Natural killer cell (primary cell): ENCODE data around the gene VILL. TPM values are rescaled to one million over a fixed set of nuclear protein-coding genes. Genes with fewer than 3 reads are reported as not detected.

Experiments used
- ATAC-seq, 3 donors: fragments of 150-1000 bp in 2 of 3; fragments of 200-7000 bp in 1 of 3; cut with Tn5 transposase; 1 replicate in 1 of 3; 2 replicates in 2 of 3; pipeline ENCODE4 v1.10.0; 2021; ENCODE audit warnings: mild to moderate bottlenecking in 2 of 3, moderate library complexity in 2 of 3
- DNase-seq, 2 donors: peaks; one replicate each; pipeline versions ENCODE4 v3.0.0 to v3.0.0-alpha.2; 2013 to 2021; ENCODE audit warnings: mixed read lengths in 1 of 2
- H3K27ac ChIP-seq: one replicate; pipeline ENCODE4 v1.5.1; 2013; ENCODE audit warnings: mild to moderate bottlenecking, low read length
- H3K27me3 ChIP-seq: one replicate; pipeline ENCODE4 v1.6.1; 2013; ENCODE audit warnings: low read length; ENCODE audit not compliant: control insufficient read depth, insufficient read depth
- H3K36me3 ChIP-seq: one replicate; pipeline ENCODE4 v1.6.1; 2013; ENCODE audit warnings: low read length; ENCODE audit not compliant: control insufficient read depth, insufficient read depth
- H3K4me1 ChIP-seq: one replicate; pipeline ENCODE4 v1.6.1; 2013; ENCODE audit warnings: low read length; ENCODE audit not compliant: control insufficient read depth, insufficient read depth
- H3K4me3 ChIP-seq: one replicate; pipeline ENCODE4 v1.5.1; 2013; ENCODE audit warnings: low read length
- H3K9me3 ChIP-seq: one replicate; pipeline ENCODE4 v1.6.1; 2013; ENCODE audit warnings: low read length; ENCODE audit not compliant: control insufficient read depth, insufficient read depth
- H3K27ac Mint-ChIP-seq, 2 donors: one replicate each; pipeline ENCODE4 v1.8.0; 2022; ENCODE audit warnings: mild to moderate bottlenecking in 2 of 2, mixed read lengths in 2 of 2, moderate library complexity in 1 of 2
- H3K27me3 Mint-ChIP-seq, 2 donors: one replicate each; pipeline ENCODE4 v1.8.0; 2022; ENCODE audit warnings: low read depth in 2 of 2, mixed read lengths in 2 of 2
- H3K36me3 Mint-ChIP-seq: one replicate; pipeline ENCODE4 v1.8.0; 2022; ENCODE audit warnings: mixed read lengths
- H3K4me1 Mint-ChIP-seq, 2 donors: one replicate each; pipeline ENCODE4 v1.8.0; 2022; ENCODE audit warnings: mixed read lengths in 2 of 2
- H3K4me3 Mint-ChIP-seq: one replicate; pipeline ENCODE4 v1.8.0; 2022; ENCODE audit warnings: mild to moderate bottlenecking, moderate library complexity, mixed read lengths
- H3K9me3 Mint-ChIP-seq, 2 donors: one replicate each; pipeline ENCODE4 v1.8.0; 2022; ENCODE audit warnings: mixed read lengths in 2 of 2
- WGBS: methylation state at CpG from one replicate; pipeline ENCODE4 v1.1.7; 2013; ENCODE audit warnings: missing lambda C conversion rate; ENCODE audit not compliant: insufficient coverage; 5-methylcytosine and 5-hydroxymethylcytosine counted together
- intact Hi-C: fragments of 100-400 bp; cut with micrococcal nuclease; formaldehyde crosslinking; loops from one replicate; pipeline ENCODE4 v1.14.2; 2022
- total RNA-seq, 4 donors: library from RNA; stranded (reverse); fragments of 120-200 nt in 1 of 4; gene quantifications; one replicate each; pipeline versions ENCODE4 v1.2.3 to v1.2.4, GENCODE V29; 2013 to 2022
- TF ChIP-seq, protein P1 (sequence below): fragments of 200-600 bp; IDR thresholded peaks from one replicate; pipeline ENCODE4 v1.8.0; 2022; ENCODE audit warnings: antibody characterized with exemption

Gene VILL
- total RNA-seq, 3 donors from 2014 or later (not counting 1 experiment from before 2014, with no cell fraction given) = 25.6 to 27.8 (median 26.9) TPM

DNA sequence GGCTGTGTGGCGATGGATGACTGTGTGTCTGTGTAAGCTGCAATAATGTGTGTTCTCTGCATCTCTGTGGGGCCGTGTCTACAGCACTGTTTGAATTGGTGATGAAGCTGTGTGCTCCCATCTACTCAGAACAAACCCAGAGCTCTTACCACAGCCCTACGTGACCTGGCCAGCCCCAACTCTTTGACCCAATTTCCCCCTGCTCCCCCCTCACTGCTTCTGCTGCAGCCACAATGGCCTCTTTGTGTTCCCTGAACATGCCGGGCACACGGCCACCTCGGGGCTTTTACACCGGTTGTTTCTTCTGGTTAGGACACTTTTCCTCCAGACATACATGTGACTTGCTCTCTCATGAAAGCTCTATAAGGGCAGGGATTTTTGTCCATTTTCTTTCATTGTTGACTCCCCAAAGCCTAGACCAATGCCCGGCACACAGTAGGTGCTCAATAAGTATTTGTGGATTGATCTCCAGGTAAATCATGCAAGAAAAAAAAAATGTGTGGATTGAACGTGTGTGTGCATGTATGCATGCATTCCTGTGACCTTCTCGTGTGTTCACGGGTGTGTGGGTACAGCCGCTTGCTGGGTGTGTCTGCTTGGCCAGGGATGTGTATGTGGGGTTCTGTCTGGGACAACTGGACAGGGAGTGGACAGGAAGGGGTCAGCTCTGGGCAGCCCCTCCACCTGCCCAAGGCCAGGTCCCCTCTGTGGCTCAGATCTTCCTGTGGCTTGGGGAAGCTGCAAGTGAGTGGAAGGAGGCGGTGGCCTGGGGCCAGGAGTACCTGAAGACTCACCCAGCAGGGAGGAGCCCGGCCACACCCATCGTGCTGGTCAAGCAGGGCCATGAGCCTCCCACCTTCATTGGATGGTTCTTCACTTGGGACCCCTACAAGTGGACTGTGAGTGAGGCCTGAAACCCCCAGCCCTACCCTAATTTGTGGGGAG lies 14.8 kb downstream of the VILL start:
- WGBS = 80% methylated on average over 15 of the region's 15 CpGs
- Histone ChIP-seq H3K36me3 (peaks cover 35% of the 10 kb centered on the region), H3K4me1 (peaks cover 4% of the 10 kb centered on the region), H3K27me3 (no peaks in the 10 kb centered on the region), H3K9me3 (no peaks in the 10 kb centered on the region), H3K4me3 (no peak overlapping the region), H3K27ac (no peak overlapping the region)
- H3K9me3 Mint-ChIP-seq = no peaks in the 10 kb centered on the region
- H3K4me1 Mint-ChIP-seq = peaks cover 7 to 30% of the 10 kb centered on the region in 2 donors
- H3K36me3 Mint-ChIP-seq = no peaks in the 10 kb centered on the region
- intact Hi-C loops = no loop called here
- TF ChIP-seq, protein P1, sequence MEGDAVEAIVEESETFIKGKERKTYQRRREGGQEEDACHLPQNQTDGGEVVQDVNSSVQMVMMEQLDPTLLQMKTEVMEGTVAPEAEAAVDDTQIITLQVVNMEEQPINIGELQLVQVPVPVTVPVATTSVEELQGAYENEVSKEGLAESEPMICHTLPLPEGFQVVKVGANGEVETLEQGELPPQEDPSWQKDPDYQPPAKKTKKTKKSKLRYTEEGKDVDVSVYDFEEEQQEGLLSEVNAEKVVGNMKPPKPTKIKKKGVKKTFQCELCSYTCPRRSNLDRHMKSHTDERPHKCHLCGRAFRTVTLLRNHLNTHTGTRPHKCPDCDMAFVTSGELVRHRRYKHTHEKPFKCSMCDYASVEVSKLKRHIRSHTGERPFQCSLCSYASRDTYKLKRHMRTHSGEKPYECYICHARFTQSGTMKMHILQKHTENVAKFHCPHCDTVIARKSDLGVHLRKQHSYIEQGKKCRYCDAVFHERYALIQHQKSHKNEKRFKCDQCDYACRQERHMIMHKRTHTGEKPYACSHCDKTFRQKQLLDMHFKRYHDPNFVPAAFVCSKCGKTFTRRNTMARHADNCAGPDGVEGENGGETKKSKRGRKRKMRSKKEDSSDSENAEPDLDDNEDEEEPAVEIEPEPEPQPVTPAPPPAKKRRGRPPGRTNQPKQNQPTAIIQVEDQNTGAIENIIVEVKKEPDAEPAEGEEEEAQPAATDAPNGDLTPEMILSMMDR = no peak
- peak overlapping the region; percentile 32 to 79 for H3K27ac Mint-ChIP-seq
- DNase-seq (no peak), ATAC-seq (no peak)
- H3K4me3 Mint-ChIP-seq = no peak overlapping the region
- H3K27me3 Mint-ChIP-seq = no peaks in the 10 kb centered on the region

DNA sequence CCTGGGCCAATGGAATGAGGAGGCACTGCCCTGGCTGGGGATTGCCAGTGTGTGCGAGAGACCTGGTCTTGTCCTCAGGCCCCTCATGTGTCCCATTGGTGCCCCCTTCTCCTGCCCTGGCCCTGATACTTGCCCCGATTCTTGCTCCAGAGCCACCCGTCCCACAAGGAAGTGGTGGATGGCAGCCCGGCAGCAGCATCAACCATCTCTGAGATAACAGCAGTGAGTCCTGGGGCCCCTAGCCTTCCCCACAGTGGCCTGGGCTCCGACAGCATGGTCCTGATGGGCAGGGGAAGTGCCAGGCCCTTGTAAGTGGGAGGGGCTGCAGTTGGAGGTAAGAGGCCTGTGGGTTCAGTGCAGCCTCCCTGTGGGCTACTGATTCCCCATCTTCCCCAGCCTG lies 15.4 kb downstream of the VILL start:
- no peak overlapping the region for H3K4me3 ChIP-seq
- ATAC-seq = no peak
- Mint-ChIP-seq H3K36me3 (no peaks in the 10 kb centered on the region), H3K4me1 (peaks cover 7 to 30% of the 10 kb centered on the region in 2 donors), H3K9me3 (no peaks in the 10 kb centered on the region), H3K27ac (no peak overlapping the region), H3K4me3 (no peak overlapping the region), H3K27me3 (no peaks in the 10 kb centered on the region)
- H3K9me3 ChIP-seq = no peaks in the 10 kb centered on the region
- peaks cover 32% of the 10 kb centered on the region for H3K36me3 ChIP-seq
- TF ChIP-seq, protein P1 = no peak
- peaks cover 4% of the 10 kb centered on the region for H3K4me1 ChIP-seq
- H3K27me3 ChIP-seq = no peaks in the 10 kb centered on the region
- intact Hi-C loops = no loop called here
- WGBS = 90% methylated on average over 5 of the region's 5 CpGs
- no peak overlapping the region for H3K27ac ChIP-seq
- no peak for DNase-seq

- TF ChIP-seq, protein P1 = no peak
- WGBS = 94% methylated on average over 16 of the region's 16 CpGs
- H3K27ac ChIP-seq = no peak overlapping the region
- no peak overlapping the region for H3K27ac Mint-ChIP-seq
- H3K36me3 ChIP-seq = peaks cover 27% of the 10 kb centered on the region
- no peaks in the 10 kb centered on the region for H3K9me3 Mint-ChIP-seq
- ATAC-seq = no peak
- no peak for DNase-seq
- no peak overlapping the region for H3K4me3 ChIP-seq
- H3K4me1 Mint-ChIP-seq = peaks cover 7 to 30% of the 10 kb centered on the region in 2 donors
- no peaks in the 10 kb centered on the region for H3K27me3 Mint-ChIP-seq
- intact Hi-C loops = no loop called here
- H3K9me3 ChIP-seq = no peaks in the 10 kb centered on the region
- H3K27me3 ChIP-seq = no peaks in the 10 kb centered on the region
- no peaks in the 10 kb centered on the region for H3K36me3 Mint-ChIP-seq
- H3K4me1 ChIP-seq = peaks cover 4% of the 10 kb centered on the region
- H3K4me3 Mint-ChIP-seq = no peak overlapping the region
Measured at GRCh38 chr3:38006445-38006995, 15.9 kb downstream of the VILL start.
